Lower leg skin (tissue), 4 donors: ENCODE results near the gene LIX1. TPM values are rescaled to one million over a fixed set of nuclear protein-coding genes. Genes with fewer than 3 reads are reported as not detected.
"Not testable (repeated sequence)": the region's sequence is repeated elsewhere in the genome, so short reads cannot be mapped to it uniquely, and the experiment has no call there.

Experiments used
- DNase-seq, 2 donors: peaks; one replicate each; pipeline ENCODE4 v3.0.0-alpha.2; 2019; ENCODE audit warnings: low spot score in 2 of 2
- H3K4me3 ChIP-seq: fragments of 200-600 bp; sonication (generic); 2 replicates; pipeline ENCODE4 v1.5.1; 2017; ENCODE audit warnings: mild to moderate bottlenecking, low read depth; ENCODE audit not compliant: poor library complexity, severe bottlenecking
- CTCF ChIP-seq, 3 donors: fragments of 450-650 bp; IDR thresholded peaks; one replicate each; pipeline ENCODE4 v1.5.1; 2016; ENCODE audit warnings: antibody characterized with exemption in 3 of 3, mild to moderate bottlenecking in 3 of 3, moderate library complexity in 2 of 3
- POLR2A ChIP-seq, 2 donors: fragments of 450-650 bp; IDR thresholded peaks; one replicate each; pipeline ENCODE4 v1.6.1; 2016 to 2017; ENCODE audit warnings: antibody characterized with exemption in 2 of 2, mild to moderate bottlenecking in 1 of 2, moderate library complexity in 1 of 2
- WGBS, 2 donors: methylation state at CpG; one replicate each; pipeline ENCODE4 v1.1.5; 2018; 5-methylcytosine and 5-hydroxymethylcytosine counted together
- intact Hi-C: fragments of 100-400 bp; cut with DNase I; formaldehyde crosslinking; loops from one replicate; pipeline ENCODE4 v1.15.0; 2023; ENCODE audit warnings: low total_unique reads
- total RNA-seq, 4 donors: library from RNA; depleted of rRNA; stranded (reverse); fragments of >200 nt; gene quantifications; one replicate each; pipeline ENCODE4 v1.1.0, GENCODE V29; 2016

The LIX1 gene
- under 1 TPM in 1 of 4 donors, not detected in 3; 0.19 TPM for total RNA-seq

- WGBS, 2 donors = 49 to 54% methylated on average over 6 of the region's 6 CpGs
- intact Hi-C loops = no loop called here
- TF ChIP-seq POLR2A (IDR thresholded peaks at IDR 0.05) (no peak), CTCF (IDR thresholded peaks at IDR 0.05) (no peak)
- H3K4me3 ChIP-seq = no peak within 1 kb of the TSS
- no peak for DNase-seq
These were observed at the start of gene LIX1 for GRCh38 chr5:97142521-97143254. LIX1 (minus strand) TSS chr5:97142611; CDS start chr5:97142576, 35 bp downstream.

DNA sequence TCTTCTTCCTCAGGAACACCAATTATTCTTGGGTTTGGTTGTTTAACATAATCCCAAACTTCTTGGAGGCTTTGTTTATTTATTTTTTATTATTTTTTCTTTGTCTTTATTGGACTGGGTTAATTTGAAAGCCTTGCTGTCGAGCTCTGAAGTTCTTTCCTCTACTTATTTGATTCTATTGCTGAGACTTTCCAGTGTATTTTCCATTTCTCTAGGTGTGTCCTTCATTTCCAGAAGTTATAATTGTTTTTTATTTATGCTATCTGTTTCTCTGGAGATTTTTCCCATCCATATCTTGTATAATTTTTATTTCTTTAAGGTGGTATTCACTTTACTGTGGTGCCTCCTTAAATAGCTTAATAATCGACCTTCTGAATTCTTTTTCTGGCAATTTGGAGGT is 49.5 kb upstream of the LIX1 start:
- H3K4me3 ChIP-seq = no peak overlapping the region
- no peak for TF ChIP-seq CTCF (IDR thresholded peaks at IDR 0.05)
- TF ChIP-seq POLR2A (IDR thresholded peaks at IDR 0.05) = no peak
- WGBS, 2 donors = 81% methylated on average over 2 of the region's 2 CpGs
- no peak for DNase-seq
- intact Hi-C loops = no loop called here

- WGBS, 2 donors = 90 to 93% methylated on average over 1 of the region's 1 CpG
- DNase-seq, H3K4me3 ChIP-seq, intact Hi-C loops: not testable (repeated sequence)
These were observed 47.1 kb upstream of the LIX1 start for GRCh38 chr5:97189523-97189922.

DNA sequence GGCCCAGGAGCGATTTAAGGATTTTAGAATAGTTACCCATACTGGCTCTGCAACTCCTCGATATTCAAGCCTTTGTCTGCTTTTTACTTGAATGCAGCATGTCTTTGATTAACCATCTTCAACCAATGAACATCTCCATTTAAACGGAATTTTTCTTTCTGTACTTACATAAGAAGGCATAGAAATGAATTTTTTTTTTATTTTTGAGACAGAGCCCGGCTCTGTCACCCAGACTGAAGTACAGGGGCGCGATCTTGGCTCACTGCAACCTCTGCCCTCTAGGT is 41.5 kb upstream of the LIX1 start:
- intact Hi-C loops = no loop called here
- DNase-seq = no peak
- TF ChIP-seq CTCF (IDR thresholded peaks at IDR 0.05) = no peak
- TF ChIP-seq POLR2A (IDR thresholded peaks at IDR 0.05) = no peak
- peak overlapping the region; percentile 72 for H3K4me3 ChIP-seq
- 43 to 44% methylated on average over 6 of the region's 6 CpGs for WGBS, 2 donors

- TF ChIP-seq CTCF (IDR thresholded peaks at IDR 0.05) (no peak), POLR2A (IDR thresholded peaks at IDR 0.05) (no peak)
These were observed 40.9 kb upstream of the LIX1 start, which contains the start of gene RIOK2 for GRCh38 chr5:97183100-97183929. RIOK2 (minus strand) TSS chr5:97183247; CDS start chr5:97183191, 56 bp downstream.

GRCh38 chr5:97182571-97183099 is 40.2 kb upstream of the LIX1 start:
- DNase-seq = no peak
- peak overlapping the region; percentile 72 for H3K4me3 ChIP-seq
- intact Hi-C loops = no loop called here
- 0 to 1% methylated on average over 12 of the region's 12 CpGs for WGBS, 2 donors
- TF ChIP-seq CTCF (IDR thresholded peaks at IDR 0.05) (no peak), POLR2A (IDR thresholded peaks at IDR 0.05) (no peak)

More at GRCh38 chr5:97183100-97183929, 40.9 kb upstream of the LIX1 start, which contains the start of gene RIOK2:
- DNase-seq = peak; percentile 93 to 98
- H3K4me3 ChIP-seq = peak within 1 kb of the TSS; percentile 72
- intact Hi-C loops = no loop called here
- WGBS, 2 donors = 0% methylated on average over 44 of the region's 44 CpGs
